GM21381 (cell line): ENCODE measurements around the gene MYO7A.

Experiments
- ATAC-seq: cut with Tn5 transposase; IDR thresholded peaks from one replicate; pipeline ENCODE4 v1.9.1; 2021; ENCODE audit warnings: mild to moderate bottlenecking, moderate library complexity; ENCODE audit not compliant: unreplicated experiment

Gene MYO7A

DNA sequence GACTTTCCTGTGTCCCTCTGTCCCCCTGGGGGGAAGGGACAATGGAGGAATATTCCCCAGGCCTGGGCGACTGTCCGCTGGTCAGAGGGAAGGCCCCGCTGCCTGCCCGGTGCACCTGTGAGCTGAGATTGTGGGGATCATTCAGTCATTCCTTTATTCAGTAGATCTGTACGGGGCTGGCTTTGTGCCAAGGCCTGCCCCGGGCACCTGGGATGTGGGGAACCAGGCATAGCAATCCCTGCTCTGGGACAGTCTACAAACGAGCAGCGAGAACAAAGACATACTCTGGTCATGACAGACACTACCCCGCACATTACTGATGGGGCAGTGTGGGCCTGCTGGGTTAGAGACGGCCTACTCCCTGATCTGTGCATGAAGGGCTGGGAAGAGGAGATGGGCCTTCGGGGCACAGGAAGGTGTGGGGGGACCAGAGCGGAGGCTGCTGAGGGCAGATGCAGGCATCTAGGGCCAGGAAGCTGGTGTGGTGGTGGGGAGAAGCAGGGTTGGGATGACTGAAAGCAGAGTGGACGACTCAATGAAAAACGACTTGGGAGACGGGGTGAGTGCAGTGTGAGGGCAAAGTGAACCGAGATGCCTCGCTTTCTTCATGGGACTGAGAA, 1.8 kb upstream of the MYO7A start:
- ATAC-seq, result no peak

GRCh38 chr11:77126861-77127234, 1.2 kb upstream of the MYO7A start:
- ATAC-seq, result no peak

GRCh38 chr11:77127235-77127911, 673 bp upstream of the MYO7A start:
- ATAC-seq, result no peak

- no peak for ATAC-seq
These were observed 1.2 kb downstream of the MYO7A start for GRCh38 chr11:77129069-77129841.

GRCh38 chr11:77129842-77130756, 2.1 kb downstream of the MYO7A start:
- ATAC-seq, result no peak

DNA sequence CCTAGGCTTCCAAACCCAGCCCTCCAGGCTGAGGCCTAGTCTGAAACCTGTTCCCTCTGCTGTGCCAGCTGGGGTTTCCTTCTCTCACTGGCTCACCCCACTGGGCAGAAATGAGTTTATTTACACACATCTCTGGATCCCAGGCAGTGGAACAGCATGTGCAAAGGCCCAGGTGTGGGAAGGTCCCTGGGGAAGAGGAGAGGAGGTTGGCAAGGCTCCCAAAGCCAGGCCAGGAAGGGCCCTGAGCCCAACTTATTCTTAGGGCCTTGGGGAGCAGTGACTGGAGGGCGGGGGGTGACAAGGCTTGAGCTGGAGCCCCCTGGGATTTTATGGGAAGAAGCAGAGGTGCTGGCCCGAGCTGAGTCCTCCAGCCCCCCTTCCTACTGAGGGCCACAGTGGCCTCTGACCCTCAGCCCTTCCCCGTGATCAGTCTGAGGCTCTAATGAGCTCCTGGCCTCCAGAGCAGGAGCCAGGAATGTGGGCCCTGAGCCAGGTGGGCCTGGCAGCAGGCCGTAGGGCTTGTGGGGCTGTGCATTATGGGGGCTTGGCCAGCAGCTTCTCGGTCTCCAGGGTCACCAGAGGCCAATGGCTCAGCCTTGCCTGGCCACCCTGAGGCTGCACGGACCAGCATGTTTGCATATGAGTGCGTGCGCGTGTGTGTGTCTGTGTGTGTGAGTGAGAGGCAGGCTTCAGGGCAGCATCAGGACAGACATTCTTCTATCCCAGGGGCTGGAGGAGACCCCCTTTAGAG, 2.9 kb downstream of the MYO7A start:
- ATAC-seq, result no peak

GRCh38 chr11:77131560-77131959, 3.5 kb downstream of the MYO7A start:
- no peak for ATAC-seq

DNA sequence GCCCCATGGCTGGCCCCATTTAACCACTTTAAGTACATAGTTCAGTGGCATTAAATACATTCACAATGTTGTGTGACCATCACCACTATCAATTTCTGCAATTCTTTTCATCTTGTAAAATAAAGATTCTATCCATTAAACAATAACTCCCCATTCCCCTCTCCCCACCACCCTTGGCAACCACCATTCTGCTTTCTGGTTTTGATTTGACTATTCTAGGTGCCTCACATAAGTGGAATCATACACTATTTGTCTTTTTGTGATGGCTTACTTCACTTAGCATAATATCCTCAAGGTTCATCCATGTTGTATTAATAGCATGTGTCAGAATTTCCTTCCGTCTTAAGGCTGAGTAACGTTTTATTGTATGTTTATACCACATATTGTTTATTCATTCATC, 7.0 kb downstream of the MYO7A start:
- ATAC-seq, result no peak

DNA sequence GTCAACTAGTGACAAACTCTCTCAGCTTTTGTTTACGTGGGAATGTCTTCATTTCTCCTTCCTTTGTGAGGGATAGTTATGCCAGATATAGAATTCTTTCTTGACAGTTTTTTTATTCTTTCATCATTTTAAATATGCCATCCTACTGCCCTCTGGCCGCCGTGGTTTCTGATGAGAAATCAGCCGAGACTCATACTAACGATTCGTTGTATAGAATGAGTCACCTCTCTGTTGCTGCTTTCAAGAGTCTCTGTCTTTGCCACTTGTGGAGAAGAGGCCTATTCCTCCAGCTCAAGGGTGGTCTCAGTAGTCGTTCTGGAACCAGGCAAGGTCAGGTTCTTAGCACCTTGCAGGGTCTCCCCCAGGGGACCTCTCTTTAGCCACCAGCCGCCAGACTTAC, 8.0 kb downstream of the MYO7A start:
- ATAC-seq, result no peak

GRCh38 chr11:77136784-77137420, 8.9 kb downstream of the MYO7A start:
- ATAC-seq, result no peak

GRCh38 chr11:77137421-77137820, 9.4 kb downstream of the MYO7A start:
- no peak for ATAC-seq

DNA sequence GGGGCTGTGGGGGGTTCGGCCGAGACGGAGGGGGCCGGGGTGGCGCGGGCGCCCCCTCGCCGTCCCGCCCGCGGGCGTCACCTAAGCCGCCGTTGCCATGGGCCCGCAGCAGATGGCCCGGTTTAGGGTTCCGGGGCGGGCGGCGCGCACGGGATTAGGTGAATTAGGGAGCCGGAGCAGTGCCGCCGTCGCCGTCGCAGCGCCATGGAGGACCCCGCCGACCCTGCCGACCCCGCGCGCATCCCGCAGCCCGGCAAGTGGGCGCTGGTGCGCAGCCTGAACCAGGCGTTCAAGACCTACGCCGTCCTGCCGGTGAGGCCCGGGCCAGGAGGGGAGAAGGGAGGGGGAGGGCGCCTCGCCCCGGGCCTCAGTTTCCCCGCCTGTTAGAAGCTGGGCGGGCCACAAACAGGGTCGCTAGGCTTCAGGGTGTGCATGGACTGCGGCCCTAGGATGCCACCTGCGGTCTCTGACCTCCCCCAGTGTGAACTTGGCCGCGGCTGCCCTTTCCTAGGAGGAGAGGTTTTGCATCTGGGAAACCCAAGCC, 10.1 kb downstream of the MYO7A start:
- ATAC-seq, result no peak

DNA sequence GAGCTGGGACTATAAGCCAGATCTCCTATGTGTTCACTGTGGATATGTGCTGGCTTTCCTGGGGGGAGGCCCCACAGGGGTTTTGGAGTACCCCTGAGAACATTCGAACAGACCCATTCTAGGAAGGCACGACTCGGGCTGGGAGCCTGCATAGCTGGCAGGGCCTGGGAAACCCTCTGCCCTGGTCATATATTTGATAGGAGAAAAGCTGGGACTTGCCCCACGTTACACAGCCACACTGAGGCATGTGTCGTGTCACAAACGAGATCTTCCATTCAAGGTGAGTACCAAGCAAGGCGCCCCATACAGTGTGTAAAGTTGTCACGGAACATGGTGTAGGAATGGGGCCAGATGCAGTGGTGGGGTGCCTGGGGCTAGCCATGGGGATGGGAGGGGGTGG, 11.2 kb downstream of the MYO7A start:
- no peak for ATAC-seq

- ATAC-seq, result no peak
These were observed 12.3 kb downstream of the MYO7A start for GRCh38 chr11:77140231-77140851.

- no peak for ATAC-seq
These were observed 13.0 kb downstream of the MYO7A start for GRCh38 chr11:77141034-77141433.

- no peak for ATAC-seq
These were observed 13.4 kb downstream of the MYO7A start for GRCh38 chr11:77141475-77141874.

- ATAC-seq, result no peak
These were observed 14.3 kb downstream of the MYO7A start for GRCh38 chr11:77142091-77142975.

DNA sequence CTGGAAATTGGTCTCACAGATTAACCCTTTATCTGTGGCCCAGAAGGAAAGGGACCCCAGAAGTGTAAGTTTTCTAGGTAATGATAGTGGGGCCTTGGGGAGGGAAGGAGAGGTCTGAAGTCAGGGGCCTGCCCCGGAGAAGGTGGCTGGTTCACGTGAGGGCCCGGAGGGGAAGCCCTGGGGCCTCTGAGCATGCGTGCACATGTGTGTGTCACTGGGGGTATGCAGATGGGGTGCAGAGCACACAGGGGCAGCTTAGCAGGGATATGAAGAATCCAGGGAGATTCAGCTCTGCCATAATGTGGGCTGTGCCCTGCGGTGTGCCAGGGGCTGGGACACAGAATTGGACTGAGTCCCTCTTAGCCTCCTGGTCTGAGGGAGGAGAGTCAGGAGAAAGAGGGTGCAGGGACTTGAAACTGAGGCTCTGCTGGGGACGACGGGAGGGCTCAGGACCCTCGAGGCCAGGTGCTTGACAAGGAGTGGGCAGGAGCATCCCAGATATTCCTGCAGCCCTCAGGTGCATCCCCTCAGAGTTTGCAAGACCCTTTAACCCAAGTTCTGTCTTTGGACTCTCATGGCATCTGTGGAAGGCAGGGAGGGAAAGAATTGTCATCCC, 15.5 kb downstream of the MYO7A start:
- no peak for ATAC-seq
